Limb (tissue), 2 donors: ENCODE measurements around the gene ARMC7.
"Not testable (repeated sequence)": the region's sequence is repeated elsewhere in the genome, so short reads cannot be mapped to it uniquely, and the experiment has no call there.

ENCODE experiments used
- DNase-seq, 2 donors: peaks; one replicate each; pipeline ENCODE4 v3.0.0-alpha.2; 2016; ENCODE audit errors: extremely low spot score in 2 of 2

ARMC7 gene

DNA sequence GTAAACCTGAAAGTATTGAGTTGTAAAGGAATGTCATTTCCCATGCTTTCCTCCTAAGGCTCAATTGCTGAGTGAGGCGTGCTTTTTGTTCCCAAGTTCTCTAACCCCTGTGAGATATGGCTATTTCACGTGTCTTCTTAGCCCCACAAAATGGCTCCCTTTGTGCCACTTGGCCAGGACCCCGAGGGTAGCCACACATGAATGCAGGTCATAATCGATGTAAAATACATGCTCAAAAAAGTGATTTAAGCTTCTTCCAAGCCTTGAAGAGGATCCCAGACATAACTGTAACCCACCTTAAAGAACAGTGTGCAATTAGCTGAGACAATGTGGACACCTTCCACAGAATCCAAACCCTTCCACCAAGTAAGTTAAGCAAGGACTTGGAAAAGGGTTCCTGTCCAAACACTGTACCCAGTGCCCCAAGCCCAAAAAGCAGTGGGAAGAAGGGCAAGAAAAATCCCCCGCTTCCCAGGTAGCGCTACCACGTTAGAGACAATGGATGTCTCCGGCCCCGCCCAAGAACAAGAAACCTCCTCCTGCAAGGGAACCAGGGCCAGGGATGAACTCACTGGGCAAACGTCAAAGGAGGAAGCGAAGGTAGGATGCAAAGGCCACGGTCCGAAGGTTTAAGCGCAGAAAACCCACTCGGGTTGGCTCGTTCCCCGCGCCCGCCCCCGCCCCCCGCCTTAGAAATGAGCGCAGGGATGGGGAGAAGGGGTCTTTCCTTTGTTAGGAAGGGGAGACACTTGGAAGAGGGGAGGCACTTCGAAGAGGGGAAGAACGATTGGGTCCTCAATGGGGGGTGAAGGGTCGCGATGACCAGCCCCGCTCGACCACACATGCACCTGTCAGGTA lies 43.4 kb downstream of the ARMC7 start:
- peak; percentile 26 to 76 for DNase-seq

DNA sequence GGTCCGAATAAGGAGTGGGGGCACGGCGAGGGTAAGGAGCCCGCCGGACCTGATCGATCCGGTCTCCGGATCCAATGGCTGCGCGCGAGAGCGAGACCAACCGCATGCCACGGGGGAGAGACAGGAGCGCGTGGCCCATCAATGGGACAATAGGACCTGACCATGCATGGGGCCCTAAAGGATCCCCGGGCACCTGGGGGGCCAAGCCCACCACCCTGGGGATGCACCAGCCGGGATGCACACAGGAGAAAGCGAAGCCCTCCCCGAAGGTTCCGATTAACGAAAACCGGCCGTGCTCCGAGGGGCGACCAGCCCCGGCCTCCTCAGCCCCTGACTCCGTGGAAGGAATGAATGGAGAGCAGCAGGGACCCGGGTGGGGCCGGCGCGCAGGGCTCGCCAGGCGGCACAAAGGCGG lies 44.0 kb downstream of the ARMC7 start:
- DNase-seq: peak in 1 of 2 donors; percentile 5

DNA sequence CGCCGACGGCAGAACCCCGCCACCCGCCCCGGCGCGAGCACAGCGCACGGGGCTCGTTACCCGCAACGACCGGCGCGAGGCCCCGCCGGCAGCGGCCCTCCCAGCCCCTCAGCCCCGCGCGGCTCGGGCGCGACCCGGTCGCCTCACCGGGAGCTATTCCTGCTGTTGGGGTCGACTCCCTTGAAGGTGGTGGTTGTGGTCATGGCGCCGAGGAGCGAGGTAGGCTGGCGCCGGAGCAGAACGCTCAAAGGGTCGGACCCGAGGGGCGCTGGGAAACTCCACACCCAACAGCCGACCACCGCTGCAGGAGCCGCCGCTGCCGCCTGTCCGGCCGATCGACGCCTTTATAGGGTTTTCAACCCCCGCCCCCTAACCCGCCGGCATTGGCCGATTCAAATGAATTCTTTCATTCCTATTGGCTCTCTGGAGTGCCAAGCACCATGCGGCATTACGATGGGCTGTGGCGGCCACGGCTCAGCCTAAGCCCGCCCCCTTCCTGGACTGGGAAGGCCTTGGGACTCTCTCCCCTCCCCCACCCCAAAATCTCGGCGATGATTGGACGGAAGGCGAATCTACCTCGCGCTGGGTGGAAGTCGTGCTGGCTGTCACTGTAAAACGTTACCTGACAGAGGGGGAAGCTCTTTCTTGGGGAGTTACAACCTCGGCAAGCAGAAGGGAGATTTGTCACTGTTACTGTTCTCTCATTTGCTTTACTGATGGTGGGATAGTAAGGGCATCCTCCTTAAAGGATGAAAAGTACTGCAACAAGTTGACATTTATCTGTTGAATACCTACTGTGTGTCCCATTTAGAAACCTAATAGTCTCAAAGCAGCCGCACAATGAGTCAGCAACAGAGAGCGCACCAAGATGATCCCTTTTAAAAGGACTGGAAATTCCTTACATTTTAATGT lies 44.7 kb downstream of the ARMC7 start, which contains the start of gene JPT1:
Gene JPT1 (minus strand): TSS at position 318 of the 912 bp plus-strand sequence. CDS start 115 bp downstream, at position 203.
- DNase-seq: peak; percentile 97 to 98

DNA sequence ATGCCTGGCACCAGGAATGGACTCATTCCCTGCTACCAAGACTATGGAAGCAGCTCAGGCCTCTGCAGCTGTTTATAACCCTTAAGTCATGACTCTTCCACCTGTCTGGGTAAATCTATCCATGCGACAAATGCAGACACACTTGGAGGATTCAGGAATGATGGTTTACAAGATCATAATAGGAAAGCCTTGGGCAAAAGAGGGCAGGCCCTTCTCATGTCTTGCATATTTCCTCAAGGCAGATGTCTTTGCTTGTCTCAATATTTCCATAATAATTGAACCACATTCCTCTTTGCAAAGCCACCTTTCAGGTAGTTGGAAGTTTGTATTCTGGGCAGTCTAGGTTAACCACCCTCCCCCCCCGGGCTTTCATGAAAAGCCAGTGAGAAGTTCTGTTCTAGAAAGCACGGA lies 45.4 kb downstream of the ARMC7 start:
- DNase-seq: peak in 1 of 2 donors; percentile 30

DNA sequence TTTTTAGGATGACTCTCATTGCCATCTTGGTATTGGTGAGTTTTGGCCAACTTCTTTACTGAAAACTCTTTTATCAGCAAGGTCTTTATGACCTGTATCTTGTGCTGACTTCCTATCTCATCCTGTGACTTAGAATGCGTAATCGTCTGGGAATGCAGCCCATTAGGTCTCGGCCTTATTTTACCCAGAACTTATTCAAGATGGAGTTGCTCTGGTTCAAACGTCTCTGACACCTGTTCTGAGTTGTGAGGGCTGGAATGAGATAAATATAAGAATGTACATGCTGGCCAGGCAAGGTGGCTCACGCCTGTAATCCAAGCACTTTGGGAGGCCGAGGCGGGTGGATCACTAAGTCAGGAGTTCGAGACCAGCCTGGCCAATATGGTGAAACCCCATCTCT lies 48.7 kb downstream of the ARMC7 start:
- DNase-seq: not testable (repeated sequence)

DNA sequence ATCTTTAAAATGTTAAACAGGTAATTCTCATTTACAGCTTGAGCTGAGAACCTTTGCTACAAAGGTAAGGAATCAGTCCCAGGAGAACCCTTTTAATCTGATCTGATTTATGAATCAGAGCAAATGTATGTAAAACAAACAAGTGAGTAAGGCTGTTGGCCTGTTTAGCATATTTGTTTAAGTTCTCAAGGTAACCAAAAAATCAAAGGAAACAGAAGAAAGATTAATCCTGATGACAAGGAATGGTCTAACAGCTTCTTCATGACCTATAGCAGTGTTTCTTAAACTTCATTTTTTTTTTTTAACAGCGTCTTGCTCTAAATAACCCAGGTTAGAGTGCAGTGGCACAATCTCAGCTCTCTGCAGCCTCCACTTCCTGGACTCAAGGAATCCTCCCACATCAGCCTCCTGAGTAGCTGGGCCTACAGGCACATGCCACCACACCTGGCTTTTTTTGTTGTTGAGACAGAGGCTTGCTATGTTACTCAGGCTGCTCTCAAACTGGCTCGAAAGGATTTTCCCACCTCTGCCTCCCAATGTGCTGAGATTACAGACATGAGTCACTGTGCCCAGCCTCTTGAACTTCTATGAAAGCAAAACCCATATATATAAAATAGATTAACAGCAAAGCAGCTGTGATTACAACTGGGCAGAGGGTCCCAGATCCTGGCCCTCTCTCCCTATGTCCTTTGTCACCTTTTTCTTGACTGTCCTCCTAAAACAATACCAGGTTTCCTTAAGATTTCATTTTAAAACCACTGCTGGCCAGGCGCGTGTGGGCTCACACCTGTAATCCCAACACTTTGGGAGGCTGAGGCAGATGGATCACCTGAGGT lies 49.6 kb downstream of the ARMC7 start:
- no peak for DNase-seq

DNA sequence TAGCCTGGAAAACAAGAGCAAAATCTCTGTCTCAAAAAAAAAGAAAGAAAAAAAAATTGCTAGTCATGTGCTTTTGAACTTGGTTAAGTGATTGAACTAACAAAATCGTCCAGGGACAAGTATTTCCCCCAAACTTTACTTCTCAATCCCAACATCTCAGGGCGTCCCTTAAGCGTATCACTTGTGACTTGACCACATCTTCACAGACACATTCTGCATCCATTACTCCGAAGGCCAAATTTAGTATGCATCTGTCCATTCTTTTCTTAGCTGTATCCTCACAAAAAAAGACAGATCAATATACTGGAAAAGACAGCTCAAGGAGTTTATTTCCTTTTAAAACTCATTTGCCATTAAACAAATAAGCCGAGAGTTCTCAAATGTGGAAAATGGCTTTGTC lies 50.4 kb downstream of the ARMC7 start:
- no peak for DNase-seq

DNA sequence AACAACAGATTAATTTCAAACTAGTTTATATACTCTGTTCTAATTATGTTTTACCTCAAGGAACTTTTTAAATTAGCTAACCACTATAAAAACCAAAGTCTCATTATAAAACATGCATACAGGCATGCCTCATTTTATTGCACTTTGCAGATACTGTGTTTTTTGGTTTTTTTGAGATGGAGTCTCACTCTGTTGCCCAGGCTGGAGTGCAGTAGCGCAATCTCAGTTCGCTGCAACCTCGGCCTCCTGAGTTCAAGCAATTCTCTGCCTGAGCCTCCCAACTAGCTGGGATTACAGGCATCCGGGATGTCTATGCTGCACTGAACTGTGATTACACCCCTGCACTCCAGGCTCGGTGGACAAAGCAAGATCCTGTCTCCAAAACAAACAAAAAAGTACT lies 53.3 kb downstream of the ARMC7 start:
- DNase-seq: no peak

DNA sequence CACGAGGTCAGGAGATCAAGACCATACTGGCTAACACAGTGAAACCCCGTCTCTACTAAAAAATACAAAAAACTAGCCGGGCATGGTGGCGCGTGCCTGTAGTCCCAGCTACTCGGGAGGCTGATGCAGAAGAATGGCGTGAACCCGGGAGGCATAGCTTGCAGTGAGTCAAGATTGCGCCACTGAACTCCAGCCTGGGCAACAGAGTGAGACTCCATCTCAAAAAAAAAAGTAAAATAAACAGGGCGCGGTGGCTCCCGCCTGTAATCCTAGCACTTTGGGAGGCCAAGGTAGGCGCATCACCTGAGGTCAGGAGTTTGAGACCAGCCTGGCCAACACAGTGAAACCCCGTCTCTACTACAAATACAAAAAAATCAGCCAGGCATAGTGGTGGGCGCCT lies 54.8 kb downstream of the ARMC7 start:
- not testable (repeated sequence) for DNase-seq

DNA sequence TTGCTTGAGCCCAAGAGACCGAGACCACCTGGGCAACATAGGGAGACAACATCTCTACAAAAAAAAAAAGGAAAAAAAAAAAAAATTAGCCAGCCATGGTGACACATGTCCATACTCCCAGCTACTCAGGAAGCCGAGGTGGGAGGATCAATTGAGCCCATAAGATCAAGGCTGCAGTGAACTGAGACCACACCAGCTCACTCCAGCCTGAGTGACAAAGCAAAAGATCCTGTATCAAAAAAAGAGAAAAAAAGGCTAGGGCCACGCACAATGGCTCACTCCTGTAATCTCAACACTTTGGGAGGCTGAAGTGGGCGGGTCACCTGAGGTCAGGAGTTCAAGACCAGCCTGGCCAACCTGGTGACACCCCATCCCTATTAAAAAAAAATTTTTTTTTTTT lies 59.2 kb downstream of the ARMC7 start:
- DNase-seq: no peak

DNA sequence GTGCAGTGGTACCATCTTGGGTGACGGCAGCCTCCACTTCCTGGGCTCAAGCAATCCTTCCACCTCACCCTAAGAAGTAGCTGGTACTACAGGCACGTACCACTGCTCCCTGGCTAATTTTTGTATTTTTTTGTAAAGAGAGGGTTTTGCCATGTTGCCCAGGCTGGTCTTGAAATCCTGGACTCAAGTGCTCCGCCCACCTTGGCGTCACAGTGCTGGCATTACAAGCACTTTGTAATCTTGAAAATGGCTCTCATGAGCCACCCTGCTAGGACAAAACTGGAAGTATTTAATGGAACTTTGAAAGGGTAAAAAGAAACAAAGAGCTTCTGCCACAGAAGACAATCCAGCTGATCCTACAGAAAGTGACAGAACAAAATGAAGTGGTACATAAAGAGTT lies 63.8 kb downstream of the ARMC7 start:
- no peak for DNase-seq

DNA sequence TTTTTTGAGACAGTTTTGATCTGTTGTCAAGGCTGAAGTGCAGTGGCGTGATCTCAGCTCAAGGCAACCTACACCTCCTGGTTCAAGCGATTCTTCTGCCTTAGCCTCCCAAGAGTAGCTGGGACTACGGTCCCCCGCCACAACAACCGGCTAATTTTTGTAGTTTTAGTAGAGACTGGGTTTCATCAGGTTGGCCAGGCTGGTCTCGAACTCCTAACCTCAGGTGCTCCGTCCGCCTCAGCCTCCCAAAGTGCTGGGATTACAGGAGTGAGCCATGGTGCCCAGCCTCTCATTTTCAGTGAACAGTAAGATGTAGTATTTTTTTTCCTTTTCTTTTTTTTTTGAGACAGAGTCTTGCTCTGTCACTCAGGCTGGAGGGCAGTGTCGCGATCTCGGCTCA lies 65.2 kb downstream of the ARMC7 start:
- DNase-seq: no peak

DNA sequence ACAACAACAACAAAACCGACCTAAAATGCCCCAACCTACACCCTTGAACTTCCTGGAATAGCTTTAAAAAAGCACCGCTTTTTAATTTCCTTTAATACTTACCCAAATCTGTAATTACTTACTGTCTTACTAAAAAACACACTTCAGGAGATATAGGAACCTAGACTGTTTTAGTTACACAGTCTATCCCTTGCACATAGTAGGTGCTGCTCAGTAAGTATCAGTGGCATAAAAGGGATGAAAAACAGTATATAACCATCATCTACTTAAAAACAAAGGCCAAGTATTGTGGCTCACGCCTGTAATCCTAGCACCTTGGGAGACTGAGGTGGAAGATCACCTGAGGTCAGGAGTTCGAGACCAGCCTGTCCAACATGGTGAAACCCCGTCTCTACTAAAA lies 66.9 kb downstream of the ARMC7 start:
- DNase-seq: no peak

DNA sequence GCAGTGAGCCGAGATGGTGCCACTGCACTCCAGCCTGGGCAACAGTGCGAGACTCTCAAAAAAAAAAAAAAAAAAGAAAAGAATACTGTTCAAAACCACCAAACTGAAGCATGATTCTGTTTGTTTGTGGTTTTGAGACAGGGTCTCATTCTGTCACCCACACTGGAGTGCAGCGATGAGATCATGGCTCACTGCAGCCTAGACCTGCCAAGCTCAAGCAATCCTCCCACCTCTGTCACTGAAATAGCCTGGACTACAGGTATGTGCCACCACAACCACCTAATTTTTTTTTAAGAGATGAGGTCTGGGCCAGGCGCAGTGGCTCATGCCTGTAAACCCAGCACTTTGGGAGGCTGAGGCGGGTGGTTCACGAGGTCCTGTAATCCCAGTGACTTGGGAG lies 68.7 kb downstream of the ARMC7 start:
- no peak for DNase-seq
